Kidney glomerular epithelial cell (primary cell): Measurements from ENCODE around the gene INPP5A.
"Not testable (repeated sequence)": the region's sequence is repeated elsewhere in the genome, so short reads cannot be mapped to it uniquely, and the experiment has no call there.

Experiments used
- DNase-seq: peaks from one replicate; lab custom pipeline; 2025; lab: John Stamatoyannopoulos, UW

INPP5A gene

DNA sequence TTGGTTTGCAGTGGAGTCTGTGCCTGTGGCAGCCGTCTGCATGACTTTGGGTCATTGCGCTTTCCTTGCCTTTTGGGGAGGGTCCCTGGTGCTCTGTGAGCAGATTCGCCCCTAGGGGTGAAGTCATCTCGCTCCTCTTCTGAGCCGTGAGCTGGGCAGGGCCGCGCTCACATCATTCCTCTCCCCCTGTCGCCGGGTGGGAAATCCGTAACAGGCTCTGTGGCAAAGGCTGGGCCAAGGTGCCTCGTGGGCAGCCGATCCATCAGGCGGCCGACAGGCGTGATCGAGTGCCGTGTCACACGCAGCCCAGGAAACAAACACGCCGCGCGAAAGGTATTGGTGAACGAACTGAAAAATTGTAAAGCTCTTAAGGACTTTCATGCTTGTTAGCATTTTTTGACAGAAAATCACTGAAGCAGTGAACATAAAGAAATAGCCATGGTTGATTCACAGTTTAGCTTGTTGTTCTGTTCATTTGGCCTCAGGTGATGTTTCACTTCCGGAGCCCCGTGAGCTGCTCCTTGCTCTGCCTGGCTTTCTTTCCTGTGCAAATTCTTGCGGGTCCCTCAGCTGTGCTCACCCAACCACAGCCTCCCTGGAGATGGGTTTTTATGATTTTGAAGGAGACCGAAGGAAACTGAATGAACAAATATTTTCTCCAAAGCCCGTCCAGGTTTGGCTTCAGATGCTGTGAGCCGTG, 126.2 kb downstream of the INPP5A start:
- DNase-seq = peak; percentile 23

DNA sequence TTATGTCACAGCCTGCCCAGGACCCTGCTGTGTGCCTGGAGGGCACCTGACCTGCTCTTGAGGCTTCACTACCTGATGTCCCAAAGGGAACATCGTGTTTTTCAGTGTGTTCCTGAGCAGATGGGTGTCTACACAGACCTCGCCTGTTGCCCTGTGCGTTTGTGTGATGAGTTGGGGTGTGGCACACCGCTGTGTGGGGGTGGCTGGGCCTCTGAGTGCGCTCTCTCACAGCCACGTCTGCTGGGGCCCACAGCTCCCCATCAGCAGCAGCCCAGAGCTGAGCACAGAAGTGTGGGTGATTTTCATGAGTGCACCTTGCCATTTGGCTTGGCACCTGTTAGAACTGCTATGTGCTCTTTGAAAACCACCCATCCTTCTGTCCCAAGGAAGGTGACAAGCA, 126.8 kb downstream of the INPP5A start:
- DNase-seq = no peak

DNA sequence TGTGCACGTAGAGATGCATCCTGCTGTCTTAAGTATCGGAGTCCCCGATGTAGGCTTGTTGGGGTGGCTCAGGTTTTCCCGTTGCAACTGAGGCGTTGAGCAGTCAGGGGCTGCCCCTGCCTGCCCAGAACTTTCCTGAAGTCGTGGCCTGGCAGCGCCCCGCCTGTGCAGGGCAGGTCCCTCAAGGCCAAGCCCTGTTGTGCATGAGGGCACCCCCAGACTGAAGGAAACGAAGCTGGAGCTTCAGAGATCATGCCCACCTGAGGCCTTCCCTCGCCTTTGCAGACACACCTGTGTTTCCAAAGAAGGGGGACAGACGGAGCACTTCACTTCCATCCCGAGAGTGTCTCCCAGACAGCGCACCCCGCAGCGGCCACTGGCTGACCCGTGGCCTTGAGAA, 127.3 kb downstream of the INPP5A start:
- no peak for DNase-seq

DNA sequence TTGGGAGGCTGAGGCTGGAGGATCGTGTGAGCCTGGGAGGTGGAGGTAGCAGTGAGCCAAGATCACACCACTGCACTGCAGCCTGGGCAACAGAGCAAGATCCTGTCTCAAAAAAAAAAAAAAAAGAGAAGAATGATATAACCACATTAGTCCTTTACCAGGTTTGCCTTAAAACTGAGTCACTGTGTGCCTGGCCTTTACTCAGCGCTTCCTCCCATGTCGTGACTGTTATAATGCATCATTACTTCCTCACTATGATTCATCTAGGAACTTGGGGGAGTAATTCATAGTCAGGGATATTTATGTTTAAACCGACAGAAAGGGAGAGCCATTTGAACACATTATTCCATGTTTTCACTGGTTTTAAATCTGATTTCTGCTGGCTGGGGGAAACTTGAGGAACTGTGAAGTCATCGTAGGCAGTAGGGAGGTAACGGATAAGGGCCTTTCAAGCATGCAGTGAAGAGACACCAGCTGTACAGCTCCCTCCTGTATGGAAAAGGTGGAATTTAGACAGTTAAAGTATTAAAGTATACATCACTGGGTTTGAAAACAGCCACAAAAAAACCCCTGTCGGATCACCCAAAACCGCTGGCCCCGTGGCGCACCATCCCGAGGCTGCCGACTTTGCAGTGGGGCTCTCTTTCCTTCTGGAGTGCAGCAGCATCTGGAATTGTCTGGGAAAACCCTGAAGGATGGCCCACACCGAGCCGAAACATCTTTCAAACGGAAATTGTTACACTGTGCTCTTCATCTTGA, 128.5 kb downstream of the INPP5A start:
- DNase-seq = peak; percentile 98

DNA sequence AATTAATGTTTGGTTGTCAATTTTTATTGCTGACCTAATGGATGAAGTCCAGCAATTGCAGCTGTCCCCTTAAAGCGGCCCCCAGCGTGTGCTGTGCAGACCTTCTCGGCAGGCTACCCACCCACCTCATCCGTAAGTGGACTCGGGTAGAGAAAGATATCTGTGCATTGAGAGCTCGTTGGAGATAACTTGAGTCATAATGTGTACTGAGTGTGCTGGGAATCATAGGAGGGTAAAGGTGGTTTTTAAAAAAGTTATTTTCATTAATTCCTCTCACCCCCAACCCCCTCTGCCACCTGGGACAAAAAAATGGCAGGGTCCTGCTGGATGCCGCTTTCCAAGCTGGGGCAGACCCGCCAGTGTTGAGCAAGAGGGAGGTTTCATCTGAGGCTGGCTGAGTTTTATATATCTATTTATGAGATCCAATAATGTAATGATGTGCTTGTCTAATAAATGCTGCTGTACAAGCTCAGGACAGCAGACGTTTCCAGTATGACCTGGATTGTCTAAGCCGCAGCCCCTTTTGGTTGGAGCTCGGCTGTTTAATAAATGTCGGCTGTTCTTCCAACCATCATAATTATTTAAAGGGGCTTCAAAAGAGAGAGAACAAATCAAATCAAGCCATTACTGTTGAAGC, 129.2 kb downstream of the INPP5A start:
- DNase-seq = peak; percentile 55

DNA sequence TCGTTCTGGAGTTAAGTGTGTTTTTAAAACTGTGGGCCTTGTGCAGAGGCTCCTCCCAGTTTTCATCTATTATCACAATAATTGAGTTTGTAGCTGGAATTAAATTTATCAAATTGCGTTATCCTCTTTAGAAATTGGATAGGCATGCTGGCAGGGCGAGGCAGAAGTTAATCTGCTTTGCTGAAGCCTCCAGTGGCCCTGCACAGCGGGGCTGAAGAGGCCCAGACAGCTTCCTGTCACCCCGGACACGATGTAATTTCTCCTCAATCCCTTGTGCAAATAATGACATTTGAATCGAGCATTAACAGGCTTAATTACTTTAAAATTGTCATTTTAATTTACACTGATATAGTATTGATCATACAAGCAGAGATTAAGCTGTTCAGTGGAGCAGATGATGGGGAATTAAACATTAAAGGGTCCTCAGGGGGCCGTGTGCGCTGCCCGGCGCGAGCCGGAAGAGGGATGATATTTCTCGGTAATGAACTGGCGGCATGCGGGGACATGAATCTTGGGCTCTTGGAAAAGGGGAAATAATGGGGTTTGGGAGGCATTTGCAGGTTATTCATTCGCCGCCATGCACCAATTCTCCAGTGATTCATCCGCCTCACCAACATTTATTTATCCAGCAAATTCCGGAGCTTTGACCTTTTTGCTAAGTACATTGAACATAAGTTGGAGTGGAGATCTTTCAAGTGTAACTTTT, 129.9 kb downstream of the INPP5A start:
- DNase-seq = peak; percentile 98

DNA sequence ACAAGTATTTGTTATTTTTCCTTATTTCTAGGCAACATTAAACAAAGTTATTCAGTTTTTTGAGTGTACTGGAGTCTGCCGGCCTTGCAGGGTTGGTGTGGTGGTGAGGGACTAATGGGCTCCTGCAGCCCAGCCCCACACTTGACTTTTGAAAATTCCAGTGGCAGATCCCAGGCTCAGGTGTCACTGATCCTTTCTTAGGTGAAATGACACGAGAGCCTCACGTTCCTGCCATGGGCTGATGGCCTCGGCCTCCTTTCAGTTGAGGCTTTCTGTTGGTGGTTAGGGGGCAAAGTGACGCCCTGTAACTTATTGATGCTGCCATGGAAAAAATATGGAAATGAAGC, 130.4 kb downstream of the INPP5A start:
- no peak for DNase-seq

DNA sequence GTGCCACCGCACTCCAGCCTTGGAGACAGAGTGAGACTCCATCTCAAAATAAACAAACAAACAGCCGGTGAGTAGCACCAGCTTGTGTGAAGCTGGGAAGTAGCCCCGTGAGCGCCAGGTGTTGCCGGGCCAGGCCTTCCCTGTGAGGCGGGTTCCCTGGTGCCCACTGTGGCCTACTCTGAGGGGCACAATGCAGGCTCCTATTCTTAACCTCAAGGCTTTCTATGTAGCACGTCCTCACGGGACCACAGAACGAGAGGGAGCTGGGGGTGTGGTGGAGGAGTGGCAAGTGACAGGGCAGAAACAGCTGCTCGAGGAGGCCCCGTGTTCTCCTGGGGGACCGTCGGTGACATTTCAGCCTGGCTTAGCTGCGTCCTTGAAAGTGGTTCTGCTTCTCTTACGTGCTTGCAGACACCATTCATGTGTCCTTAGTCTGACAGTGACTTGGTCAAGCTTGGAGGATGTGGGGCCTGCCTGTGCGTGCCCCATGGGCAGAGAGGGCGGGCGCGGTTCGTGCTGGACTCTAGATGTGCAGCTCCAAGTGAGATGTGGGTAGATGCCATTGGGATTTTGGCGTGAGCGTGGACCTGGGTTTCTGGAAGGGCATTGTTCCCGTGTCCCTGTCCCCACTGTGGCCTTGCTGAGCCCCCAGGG, 131.7 kb downstream of the INPP5A start:
- DNase-seq = no peak

DNA sequence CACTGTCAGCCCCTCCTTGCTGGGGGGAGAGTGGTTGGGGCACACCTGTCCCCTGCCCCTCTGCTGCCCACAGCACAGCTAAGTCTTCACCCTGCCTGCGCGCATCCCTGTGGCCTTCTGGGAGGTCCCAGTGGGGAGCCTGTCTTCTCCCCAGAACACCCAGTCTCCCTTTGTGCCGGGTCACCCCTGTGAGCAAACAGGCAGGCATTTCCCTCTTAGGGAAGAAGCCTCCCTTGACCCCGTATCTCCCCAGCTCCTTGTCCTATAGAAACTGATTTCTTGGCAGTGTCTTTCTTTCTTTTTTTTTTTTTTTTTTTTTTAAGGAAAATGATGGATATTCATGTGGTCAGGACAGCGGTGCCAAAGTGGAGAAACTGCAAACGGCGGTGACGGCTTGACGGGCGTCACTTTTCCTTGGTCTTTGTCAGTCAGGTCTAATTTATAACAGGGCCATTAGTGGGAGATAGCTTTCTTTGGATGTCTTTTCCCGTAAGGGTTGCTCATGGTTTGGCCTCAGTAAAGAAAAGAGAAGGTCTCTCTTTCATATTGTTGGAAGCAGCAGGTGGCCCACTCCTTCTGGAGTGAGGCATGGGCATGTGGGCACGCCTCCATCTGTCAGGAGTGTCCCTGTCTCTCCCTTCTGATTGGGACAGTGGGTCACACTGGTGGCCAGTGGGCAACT, 133.1 kb downstream of the INPP5A start:
- no peak for DNase-seq

DNA sequence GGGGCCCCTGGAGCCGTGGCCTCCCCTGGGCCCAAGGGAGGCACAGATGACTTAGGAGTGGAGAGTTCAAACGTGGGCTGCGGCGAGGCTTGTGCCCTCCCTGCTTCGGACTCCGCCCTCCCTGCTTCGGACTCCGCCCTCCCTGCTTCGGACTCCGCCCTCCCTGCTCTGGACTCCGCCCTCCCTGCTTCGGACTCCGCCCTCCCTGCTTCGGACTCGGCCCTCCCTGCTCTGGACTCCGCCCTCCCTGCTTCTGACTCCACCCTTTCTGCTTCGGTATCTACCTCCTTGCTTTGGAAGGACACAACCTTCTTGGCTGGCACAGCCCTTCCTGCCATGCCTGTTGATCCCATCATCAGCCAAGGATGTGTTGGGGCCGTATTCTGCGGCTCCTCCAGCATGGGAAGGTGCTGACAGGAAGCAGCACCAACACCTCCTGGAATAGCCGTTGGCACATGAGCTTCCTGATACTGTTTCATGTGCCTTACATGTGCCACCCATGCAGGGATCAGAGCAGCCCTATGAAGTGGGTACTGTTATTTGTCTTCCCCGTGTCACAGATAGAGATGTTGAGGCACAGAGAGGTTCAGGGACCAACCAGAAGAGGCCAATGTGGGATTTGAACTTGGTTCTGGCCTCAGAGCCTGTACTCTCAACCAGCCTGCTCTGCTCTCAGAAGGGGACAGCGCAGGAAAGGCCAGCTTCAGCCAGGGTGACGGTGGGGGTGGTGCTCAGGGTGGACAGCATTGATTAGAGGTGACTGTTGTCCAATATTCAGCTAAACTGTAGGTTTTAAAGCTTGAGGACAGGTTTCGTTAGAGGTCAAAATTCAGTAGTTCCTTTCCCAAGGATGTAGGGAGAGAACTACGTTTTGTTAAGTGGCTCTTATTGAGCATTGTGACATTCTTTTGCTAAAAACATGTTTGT, 133.9 kb downstream of the INPP5A start:
- no peak for DNase-seq

DNA sequence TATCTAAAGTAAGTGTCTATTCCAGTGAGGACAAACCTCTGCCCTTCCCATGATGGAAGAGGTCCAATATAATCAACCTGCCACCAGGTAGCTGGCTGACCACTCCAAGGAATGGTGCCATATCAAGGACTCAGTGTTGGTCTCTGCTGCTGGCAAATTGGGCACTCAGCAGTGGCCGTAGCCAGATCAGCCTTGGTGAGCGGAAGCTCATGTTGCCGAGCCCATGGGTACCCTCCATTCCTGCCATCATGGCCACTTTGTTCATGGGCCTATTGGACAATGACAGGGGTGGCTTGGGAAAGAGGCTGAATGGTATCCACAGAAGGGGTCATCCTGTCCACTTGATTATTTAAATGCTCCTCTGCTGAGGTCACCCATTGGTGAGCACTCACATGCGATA, 136.2 kb downstream of the INPP5A start:
- DNase-seq = not testable (repeated sequence)

DNA sequence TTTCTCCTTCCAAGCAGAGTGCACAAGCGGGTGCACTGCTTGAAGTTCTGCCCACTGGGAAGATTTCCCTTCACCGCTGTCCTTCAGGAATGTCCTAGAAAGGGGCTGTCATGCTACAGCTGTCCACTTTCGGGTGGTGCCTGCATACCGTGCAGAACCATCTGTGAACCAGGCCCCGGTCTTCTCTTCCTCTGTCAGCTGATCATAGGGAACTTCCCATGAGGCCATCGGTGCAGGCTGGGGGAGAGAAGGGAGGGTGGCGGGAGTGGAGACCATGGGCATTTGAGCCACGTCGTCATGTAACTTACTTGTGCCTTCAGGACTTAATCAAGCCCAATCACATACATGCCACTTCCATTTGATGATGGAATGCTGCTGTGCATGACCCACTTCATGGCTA, 136.7 kb downstream of the INPP5A start:
- DNase-seq = no peak

DNA sequence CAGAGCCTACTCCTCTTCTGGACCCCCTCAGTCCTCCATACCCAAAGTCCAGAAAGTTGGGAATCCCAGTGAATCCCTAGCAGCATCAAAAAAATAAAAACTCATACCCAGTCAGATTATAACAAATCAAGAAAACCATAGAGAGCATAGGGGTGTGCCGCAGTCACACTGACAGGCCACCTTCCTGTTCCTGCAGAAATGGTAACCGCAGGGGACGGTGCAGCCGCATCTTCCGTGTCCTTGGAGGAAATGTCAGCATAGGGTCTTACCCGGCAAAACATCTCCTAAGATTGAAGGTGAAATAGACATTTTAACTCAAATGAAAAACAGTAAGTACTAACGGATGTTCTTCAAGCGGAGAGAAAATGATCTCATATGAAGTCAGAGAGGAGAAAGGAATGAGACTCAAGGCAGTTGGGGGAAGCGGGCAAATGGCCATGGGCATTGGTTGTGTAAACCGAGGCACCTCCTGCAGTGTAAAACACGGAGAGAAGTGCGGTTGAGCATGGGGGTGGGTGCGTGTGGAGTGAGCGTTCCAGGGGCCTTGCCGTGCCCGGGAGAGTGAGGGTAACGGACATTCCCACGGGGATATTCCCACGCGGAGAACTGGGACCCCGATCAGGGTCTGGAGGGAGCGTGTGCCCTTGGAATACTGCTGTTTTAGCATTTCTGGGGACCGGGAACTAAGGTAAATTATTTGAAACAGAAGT, 137.6 kb downstream of the INPP5A start:
- no peak for DNase-seq

DNA sequence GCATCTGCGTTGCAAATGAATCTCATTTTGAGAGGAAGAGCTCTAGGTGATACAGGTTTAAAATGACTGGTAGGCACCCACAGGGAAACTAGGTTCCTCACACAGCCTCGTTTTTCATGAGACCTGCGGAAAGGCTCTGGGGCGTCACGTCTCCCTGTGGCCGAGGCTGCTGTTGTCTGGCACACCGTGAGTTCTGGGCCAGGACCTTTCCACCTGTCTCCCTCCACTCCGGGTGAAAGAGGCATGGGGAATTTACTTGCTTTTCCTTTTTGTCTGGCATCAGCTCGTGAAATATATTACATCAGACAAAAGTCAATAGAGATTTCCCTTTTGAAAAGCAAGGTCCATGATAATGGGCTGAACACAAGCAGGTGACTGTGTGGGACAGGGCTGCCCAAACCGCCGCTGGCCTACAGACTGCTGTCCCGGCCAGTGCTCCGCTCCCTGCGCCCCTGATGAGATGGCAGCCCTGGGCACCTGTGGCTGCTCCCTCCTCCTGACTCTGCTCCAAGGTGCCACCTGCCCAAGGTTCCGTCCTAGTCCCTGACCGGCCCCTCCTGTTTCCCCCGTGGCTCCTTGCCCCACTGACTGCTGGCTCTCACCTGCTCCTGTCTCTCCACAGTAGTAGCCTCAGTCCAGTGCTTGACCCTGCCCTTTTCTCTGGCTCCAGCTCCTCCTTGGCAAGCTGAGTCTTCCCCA, 138.8 kb downstream of the INPP5A start:
- no peak for DNase-seq

DNA sequence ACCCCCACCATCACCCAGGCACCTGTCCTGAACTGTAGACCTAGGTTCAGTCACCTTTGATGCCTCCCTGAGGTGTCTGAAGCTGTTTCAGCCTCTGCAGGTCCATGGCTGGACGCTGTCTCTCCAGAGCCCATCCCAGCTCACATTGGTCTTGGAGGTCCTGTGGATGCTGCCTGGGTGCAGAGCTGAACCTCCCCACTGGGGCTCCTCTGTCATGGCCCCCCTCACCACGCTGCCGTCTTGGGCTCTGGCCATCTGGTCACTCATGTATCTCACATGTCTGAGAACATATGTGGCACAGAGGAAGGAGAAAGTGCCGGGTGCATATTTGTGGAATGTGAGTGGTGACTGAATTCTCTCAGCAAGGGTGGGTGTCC, 139.5 kb downstream of the INPP5A start:
- no peak for DNase-seq

DNA sequence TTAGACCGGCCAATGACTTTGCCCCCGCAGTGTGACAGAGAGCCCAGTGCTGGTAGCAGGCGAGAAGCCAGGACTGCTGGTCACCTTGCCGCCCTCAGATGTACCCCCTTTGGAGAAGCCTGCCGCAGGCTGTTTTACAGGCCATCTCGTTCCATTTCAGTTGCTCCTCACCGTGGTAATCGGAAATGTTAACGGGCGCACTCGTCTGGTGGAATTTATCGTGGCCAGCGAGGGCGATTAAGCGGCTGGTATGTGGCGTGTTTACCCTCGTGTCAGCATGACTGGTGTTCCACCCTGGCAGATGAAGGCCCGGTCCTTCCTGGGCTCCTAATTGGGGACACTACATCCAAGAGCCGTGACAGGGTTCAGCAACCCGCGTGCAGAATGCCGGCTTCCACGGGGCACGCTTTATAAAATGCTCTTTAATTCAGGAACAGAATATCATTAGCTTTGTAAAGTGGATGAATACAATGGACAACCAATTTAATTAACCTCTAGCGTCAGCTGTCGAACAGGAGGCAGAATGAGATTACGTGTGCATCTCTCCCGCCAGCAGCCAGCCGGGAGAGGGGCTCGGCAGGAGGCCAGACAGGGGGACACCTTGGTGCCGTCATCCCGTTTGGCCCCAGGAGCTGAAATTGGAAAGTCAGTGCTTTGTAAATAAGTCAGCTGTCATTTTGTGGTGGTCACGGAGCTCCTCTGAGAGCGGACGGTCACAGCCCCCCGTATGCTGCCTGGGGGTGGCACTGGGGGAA, 140.1 kb downstream of the INPP5A start:
- DNase-seq = peak; percentile 35

DNA sequence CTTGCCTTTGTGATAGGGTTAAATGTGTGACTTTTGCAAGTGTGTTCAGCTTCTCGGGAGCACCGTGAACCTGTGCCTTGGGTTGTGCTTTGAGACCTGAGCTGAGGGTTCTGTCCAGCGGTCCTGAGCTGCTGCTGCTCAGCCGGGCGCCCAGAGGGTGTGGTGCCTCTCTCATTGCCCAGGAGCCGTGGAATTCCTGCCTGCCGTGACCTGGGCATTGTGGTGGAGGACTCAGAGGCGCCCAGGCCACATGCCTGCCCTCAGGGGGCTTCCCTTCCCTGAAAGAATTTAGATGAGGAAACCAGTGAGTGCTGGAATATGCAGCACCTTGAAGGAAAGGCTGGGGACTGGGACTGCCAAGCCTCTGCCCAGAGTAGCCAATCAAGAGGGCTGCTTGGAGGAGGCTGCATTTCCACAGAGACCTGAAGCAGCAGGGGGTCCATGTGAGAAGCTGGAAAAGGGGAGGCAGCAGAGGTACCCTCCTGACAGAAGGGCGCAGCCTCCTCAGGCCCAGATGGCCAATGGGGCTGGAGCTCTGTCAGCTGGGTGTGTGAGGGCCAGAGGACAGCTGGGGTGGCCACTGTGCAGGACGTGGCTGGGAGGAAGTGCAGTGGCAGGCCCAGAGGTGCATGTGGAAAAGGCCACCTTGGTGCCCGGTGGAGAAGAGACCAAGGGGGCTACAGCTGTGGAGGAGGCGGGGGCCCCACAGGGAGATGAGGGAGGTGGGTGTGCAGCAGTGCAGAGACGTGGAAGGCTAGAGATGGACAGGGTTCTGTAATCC, 141.0 kb downstream of the INPP5A start:
- no peak for DNase-seq

DNA sequence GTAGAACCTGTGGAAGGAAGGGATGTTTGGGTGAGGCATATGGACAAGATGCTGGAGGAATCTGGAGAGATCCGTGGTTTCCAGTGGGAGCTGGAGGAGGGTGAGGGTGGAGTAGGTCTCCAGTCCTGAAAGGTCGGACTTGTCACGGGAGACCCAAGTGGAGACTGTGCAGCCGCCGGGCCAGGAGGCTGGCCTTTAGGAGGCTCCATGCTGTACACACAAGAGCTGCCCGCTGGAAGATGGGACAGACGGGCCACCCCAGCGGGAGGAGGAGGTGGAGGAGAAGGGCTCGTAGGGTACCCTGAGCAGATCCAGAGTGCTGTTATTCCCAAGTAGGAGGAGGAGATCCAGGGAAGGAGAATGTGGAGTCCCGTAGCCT, 141.6 kb downstream of the INPP5A start:
- no peak for DNase-seq
